Measurements from ENCODE around the gene CERS6.

DNA sequence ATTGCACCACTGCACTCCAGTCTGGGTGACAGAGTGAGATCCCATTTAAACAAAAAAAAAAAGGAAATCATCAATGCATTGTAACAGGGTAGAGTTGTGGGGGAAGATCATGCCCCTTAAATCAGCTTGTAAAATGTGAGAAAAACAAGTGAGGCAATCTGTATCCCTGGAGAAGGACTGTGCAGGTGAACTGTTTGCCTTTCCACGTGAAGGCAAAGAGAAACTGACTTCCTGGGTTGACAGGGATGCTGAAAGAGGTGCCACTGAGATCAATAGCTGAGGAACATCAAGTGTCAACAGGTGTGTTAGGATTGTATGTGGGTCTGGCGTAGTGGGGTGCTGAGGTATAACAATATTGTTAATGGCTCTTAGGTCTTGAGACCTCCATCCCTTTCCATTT, 48.3 kb downstream of the CERS6 start:
- TF ChIP-seq CTCF (conservative IDR thresholded peaks at IDR 0.05) (no peak), ZFX (IDR thresholded peaks at IDR 0.05) (no peak)
